ENCODE measurements around the gene RASSF10.

Gene RASSF10

GRCh38 chr11:12983336-12983735 lies 25.8 kb upstream of the RASSF10 start:
- DNase-seq (ENCODE audit: low spot score in 2 of 2): no peak
- ATAC-seq: no peak
- Mint-ChIP-seq H3K36me3 (no peaks in the 10 kb centered on the region), H3K27ac (no peak overlapping the region), H3K4me3 (no peak overlapping the region), H3K4me1 (no peaks in the 10 kb centered on the region), H3K9me3 (no peaks in the 10 kb centered on the region)

- Mint-ChIP-seq H3K4me3 (no peak overlapping the region), H3K9me3 (no peaks in the 10 kb centered on the region), H3K4me1 (no peaks in the 10 kb centered on the region), H3K27ac (no peak overlapping the region), H3K36me3 (no peaks in the 10 kb centered on the region)
- no peak for DNase-seq (ENCODE audit: low spot score in 2 of 2)
- ATAC-seq: no peak
These were observed 22.8 kb upstream of the RASSF10 start for GRCh38 chr11:12986194-12986898.

- ATAC-seq (no peak), DNase-seq (ENCODE audit: low spot score in 2 of 2) (no peak)
- H3K9me3 Mint-ChIP-seq: no peaks in the 10 kb centered on the region
- no peak overlapping the region for H3K27ac Mint-ChIP-seq
- no peak overlapping the region for H3K4me3 Mint-ChIP-seq
- no peaks in the 10 kb centered on the region for H3K36me3 Mint-ChIP-seq
- no peaks in the 10 kb centered on the region for H3K4me1 Mint-ChIP-seq
These were observed 19.5 kb upstream of the RASSF10 start for GRCh38 chr11:12989428-12990161.

DNA sequence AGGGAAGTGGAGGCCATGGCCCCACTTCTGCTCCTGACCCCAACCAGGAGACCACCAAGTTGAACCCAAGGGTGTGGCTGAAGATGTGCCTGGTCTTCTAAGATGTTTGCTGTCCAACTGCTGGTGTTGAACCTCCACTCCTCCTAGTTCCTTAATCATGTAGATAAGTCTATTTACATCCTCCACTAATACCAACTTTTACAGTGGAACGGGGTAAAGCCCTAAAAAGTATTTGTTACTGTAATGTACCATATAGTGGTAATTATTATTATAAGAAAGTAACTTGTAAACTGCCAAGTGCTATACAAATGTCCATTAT lies 19.0 kb upstream of the RASSF10 start:
- Mint-ChIP-seq H3K9me3 (no peaks in the 10 kb centered on the region), H3K27ac (no peak overlapping the region), H3K4me3 (no peak overlapping the region), H3K36me3 (no peaks in the 10 kb centered on the region), H3K4me1 (no peaks in the 10 kb centered on the region)
- DNase-seq (ENCODE audit: low spot score in 2 of 2): no peak
- ATAC-seq: no peak

- no peaks in the 10 kb centered on the region for H3K4me1 Mint-ChIP-seq
- no peaks in the 10 kb centered on the region for H3K9me3 Mint-ChIP-seq
- H3K27ac Mint-ChIP-seq: no peak overlapping the region
- ATAC-seq (no peak), DNase-seq (ENCODE audit: low spot score in 2 of 2) (no peak)
- no peaks in the 10 kb centered on the region for H3K36me3 Mint-ChIP-seq
- H3K4me3 Mint-ChIP-seq: no peak overlapping the region
These were observed 17.7 kb upstream of the RASSF10 start for GRCh38 chr11:12991426-12991825.

- H3K4me3 Mint-ChIP-seq: no peak overlapping the region
- DNase-seq (ENCODE audit: low spot score in 2 of 2): no peak
- no peak for ATAC-seq
- H3K36me3 Mint-ChIP-seq: no peaks in the 10 kb centered on the region
- no peak overlapping the region for H3K27ac Mint-ChIP-seq
- no peaks in the 10 kb centered on the region for H3K4me1 Mint-ChIP-seq
- no peaks in the 10 kb centered on the region for H3K9me3 Mint-ChIP-seq
These were observed 15.5 kb upstream of the RASSF10 start for GRCh38 chr11:12993626-12994025.

DNA sequence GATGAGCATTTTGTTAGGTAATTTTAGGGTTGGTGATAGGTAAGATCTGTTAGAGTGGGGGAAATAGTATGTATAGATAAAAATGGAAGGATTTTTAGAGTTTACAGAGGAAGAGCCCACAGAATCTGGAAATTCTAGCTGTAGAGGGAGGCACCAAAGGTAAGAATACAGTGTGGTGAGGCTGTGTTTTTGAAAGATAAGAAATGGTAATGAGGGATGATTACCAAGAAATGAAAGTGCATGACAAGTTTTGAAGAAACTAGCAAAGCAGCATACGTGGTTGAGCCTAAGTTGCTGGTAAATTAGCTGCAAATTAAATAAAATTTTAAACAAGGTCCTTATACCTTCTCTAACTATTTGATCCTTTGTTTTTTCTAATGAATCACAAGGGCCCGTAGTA lies 14.6 kb upstream of the RASSF10 start:
- Mint-ChIP-seq H3K36me3 (no peaks in the 10 kb centered on the region), H3K9me3 (no peaks in the 10 kb centered on the region), H3K4me1 (no peaks in the 10 kb centered on the region), H3K27ac (no peak overlapping the region), H3K4me3 (no peak overlapping the region)
- DNase-seq (ENCODE audit: low spot score in 2 of 2) (no peak), ATAC-seq (no peak)

DNA sequence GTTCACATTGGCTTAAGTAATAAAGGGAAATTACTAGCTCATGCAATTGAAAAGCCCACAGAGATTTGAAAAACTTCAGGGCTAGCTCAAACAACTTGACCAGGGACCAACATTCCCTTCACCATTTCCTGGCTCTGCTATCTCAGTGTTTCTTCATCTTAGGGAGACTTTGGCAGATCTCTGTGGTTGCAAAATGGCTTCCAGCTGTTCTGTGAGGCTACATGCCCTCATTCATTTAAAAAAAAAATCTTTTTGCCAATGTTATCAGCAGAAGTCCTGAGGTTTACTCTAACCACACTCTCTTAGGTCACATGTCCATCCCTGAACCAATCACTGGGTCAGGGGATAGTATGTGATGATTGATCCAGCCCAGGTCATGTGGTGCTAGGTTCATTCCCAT lies 13.9 kb upstream of the RASSF10 start:
- Mint-ChIP-seq H3K36me3 (no peaks in the 10 kb centered on the region), H3K4me3 (no peak overlapping the region), H3K9me3 (no peaks in the 10 kb centered on the region), H3K4me1 (no peaks in the 10 kb centered on the region), H3K27ac (no peak overlapping the region)
- DNase-seq (ENCODE audit: low spot score in 2 of 2) (no peak), ATAC-seq (no peak)

DNA sequence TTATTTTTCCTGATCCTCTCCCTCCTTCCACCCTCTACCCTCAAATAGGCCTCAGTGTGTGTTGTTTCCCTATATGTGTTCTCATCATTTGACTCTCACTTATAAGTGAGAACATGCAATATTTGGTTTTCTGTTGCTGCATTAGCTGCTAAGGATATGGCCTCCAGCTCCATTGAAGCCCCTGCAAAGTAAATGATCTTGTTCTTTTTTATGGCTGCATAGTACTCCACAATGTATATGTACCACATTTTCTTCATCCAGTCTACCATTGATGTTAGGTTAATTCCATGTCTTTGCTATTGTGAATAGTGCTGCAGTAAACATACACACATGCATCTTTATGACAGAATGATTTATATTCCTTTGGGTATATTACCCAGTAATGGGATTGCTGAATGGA lies 13.3 kb upstream of the RASSF10 start:
- no peak for ATAC-seq
- no peaks in the 10 kb centered on the region for H3K36me3 Mint-ChIP-seq

GRCh38 chr11:12997168-12997567 lies 11.9 kb upstream of the RASSF10 start:
- DNase-seq (ENCODE audit: low spot score in 2 of 2) (no peak), ATAC-seq (no peak)
- Mint-ChIP-seq H3K27ac (no peak overlapping the region), H3K36me3 (no peaks in the 10 kb centered on the region), H3K9me3 (no peaks in the 10 kb centered on the region), H3K4me1 (no peaks in the 10 kb centered on the region), H3K4me3 (no peak overlapping the region)

More for the DNA sequence above, 13.3 kb upstream of the RASSF10 start:
- H3K4me1 Mint-ChIP-seq: no peaks in the 10 kb centered on the region
- no peak for DNase-seq (ENCODE audit: low spot score in 2 of 2)
- no peaks in the 10 kb centered on the region for H3K9me3 Mint-ChIP-seq
- no peak overlapping the region for H3K4me3 Mint-ChIP-seq
- H3K27ac Mint-ChIP-seq: no peak overlapping the region

DNA sequence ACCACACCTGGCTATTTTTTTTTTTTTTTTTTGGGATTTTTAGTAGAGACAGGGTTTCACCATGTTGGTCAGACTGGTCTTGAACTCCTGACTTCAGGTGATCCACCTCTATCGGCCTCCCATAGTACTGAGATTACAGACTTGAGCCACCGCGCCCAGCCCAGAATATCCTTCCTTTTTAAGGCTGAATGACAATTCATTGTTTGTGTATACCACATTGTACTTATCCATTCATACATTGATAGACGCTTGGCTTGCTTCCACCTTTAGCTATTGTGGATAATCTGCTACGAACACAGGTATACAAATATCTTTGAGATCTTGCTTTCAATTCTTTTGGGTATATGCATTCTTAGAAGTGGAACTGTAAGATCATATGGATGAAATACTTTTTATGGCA lies 10.8 kb upstream of the RASSF10 start:
- Mint-ChIP-seq H3K36me3 (no peaks in the 10 kb centered on the region), H3K4me3 (no peak overlapping the region), H3K9me3 (no peaks in the 10 kb centered on the region), H3K4me1 (no peaks in the 10 kb centered on the region), H3K27ac (no peak overlapping the region)
- DNase-seq (ENCODE audit: low spot score in 2 of 2) (no peak), ATAC-seq (no peak)

DNA sequence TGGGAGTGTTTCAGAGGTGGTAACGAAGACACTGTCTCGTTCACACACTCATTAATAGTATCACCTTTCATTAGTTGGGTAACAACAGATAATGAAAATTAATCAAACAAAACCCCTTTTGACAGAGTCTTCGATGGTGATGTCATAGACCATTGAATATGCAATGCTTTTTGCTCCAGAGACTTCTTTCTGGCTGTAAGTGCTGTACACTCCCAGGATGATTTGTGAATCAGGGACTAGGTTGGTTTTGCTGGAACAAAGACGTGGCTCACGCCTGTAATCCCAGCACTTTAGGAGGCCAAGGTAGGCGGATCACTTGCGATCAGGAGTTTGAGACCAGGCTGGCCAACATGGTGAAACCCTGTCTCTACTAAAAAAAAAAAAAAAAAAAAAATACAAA lies 9.5 kb upstream of the RASSF10 start:
- no peak for ATAC-seq
- DNase-seq (ENCODE audit: low spot score in 2 of 2): no peak
- Mint-ChIP-seq H3K27ac (no peak overlapping the region), H3K4me3 (no peak overlapping the region), H3K4me1 (no peaks in the 10 kb centered on the region), H3K36me3 (no peaks in the 10 kb centered on the region), H3K9me3 (no peaks in the 10 kb centered on the region)

GRCh38 chr11:13000116-13000515 lies 9.0 kb upstream of the RASSF10 start:
- DNase-seq (ENCODE audit: low spot score in 2 of 2): no peak

DNA sequence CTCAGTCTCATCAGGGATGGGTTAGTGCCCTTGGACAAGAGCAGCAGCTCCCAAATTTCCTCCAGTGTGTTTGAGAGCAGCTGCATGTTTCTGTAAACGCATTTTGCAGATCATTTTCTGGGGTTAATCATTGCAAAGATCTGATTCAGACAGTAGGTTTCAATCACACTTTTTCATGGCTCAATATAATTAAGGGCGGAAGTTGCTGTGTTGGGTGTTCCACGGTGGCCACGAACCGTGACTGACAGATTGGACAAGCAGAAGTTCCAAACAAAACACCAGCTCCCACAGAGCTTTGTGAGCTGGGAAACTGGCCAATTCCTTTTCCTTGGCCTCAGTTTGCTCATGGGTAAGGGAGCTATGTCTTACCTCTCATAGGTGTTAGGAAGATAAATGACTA lies 8.4 kb upstream of the RASSF10 start:
- no peak for ATAC-seq
- Mint-ChIP-seq H3K36me3 (no peaks in the 10 kb centered on the region), H3K27ac (no peak overlapping the region), H3K9me3 (no peaks in the 10 kb centered on the region), H3K4me3 (no peak overlapping the region), H3K4me1 (no peaks in the 10 kb centered on the region)
- DNase-seq (ENCODE audit: low spot score in 2 of 2): peak in 1 of 2 donors; percentile 0

More at GRCh38 chr11:13000116-13000515, 9.0 kb upstream of the RASSF10 start:
- no peak overlapping the region for H3K27ac Mint-ChIP-seq
- H3K36me3 Mint-ChIP-seq: no peaks in the 10 kb centered on the region
- no peaks in the 10 kb centered on the region for H3K4me1 Mint-ChIP-seq
- H3K4me3 Mint-ChIP-seq: no peak overlapping the region
- H3K9me3 Mint-ChIP-seq: no peaks in the 10 kb centered on the region
- no peak for ATAC-seq

- no peak for ATAC-seq
- Mint-ChIP-seq H3K9me3 (no peaks in the 10 kb centered on the region), H3K4me3 (no peak overlapping the region), H3K36me3 (no peaks in the 10 kb centered on the region), H3K27ac (no peak overlapping the region), H3K4me1 (no peaks in the 10 kb centered on the region)
- no peak for DNase-seq (ENCODE audit: low spot score in 2 of 2)
These were observed 5.2 kb upstream of the RASSF10 start for GRCh38 chr11:13003736-13004493.
